GM18502 (cell line): ENCODE data around the gene NPL.
A peak's percentile ranks its signal among the peaks of the same experiment; 100 is the strongest.

ENCODE experiments used
- ATAC-seq: cut with Tn5 transposase; IDR thresholded peaks from one replicate; pipeline ENCODE4 v1.9.1; 2021; ENCODE audit warnings: mild to moderate bottlenecking; ENCODE audit not compliant: unreplicated experiment, poor library complexity

Gene NPL

GRCh38 chr1:182777386-182777785 is 12.2 kb upstream of the NPL start:
- no peak for ATAC-seq

GRCh38 chr1:182778862-182779261 is 10.7 kb upstream of the NPL start:
- no peak for ATAC-seq

DNA sequence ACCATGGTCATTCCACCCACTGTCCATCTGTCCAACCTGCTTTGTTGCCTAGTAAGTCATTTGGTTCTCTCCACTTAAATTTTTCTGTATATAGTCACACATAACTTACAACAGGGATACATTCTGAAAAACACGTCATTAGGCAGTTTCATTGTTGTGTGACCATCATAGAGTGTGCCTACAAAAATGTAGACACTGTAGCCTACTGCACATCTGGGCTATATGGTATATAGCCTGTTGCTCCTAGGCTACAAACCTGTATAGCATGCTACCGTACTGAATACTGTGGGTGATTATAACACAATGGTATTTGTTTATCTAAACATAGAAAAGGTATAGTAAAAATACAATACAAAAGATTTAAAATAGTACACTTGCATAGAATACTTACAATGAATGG is 10.0 kb upstream of the NPL start:
- no peak for ATAC-seq

DNA sequence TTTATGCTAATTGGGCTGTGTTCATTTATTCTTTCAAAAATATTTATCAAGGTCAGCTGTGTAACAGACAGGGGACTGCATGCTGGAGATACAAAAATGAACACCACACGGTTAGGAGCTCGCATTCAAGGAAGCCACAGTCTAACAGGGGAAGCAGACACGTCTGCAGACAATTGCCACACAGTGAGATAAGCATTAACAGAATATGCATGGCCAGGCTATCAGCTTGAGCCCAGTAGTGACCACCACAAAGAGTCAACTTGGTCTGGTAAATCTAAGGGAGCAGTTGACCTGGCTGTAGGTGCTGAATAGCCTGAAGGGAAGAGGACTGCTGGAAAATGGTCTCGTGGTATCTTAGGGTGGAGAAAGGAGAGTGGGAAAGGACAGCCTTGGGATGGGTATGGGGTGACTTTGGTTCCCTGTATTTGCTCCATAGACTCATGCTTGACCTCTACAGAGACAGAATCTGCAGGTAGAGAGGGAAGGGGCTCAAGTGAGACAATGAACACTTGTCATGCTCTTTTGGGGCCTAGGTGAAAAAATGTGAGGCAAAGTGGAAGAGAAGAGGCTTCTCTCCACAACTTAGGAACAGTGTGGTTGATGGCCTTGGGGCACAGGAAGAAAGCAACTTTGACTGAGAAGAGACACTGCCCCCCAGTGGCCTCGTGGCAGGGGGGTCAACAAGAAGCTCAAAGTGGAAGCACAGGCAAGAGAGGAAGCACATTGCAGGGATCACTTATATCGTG is 7.6 kb upstream of the NPL start:
- ATAC-seq = peak; percentile 61

GRCh38 chr1:182782587-182782913 is 7.0 kb upstream of the NPL start:
- ATAC-seq = no peak

DNA sequence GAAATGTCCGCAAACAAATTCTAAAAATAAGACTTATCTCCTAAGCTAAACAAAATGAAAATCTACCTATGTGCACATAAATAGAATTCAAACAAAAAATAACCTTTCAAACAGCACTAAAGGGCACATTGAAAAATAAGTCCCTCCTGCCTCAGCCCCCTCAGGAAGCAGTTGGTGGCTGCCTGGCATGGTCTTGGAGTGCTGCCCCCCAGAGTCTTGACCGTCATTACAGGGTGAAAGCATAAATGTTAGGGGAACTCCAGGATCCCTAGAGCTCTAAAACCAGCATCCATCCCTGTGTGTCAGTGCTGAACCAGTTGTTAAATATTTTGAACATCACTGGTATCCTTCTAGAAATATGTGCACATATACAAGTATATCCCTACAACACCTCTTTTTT is 6.5 kb upstream of the NPL start:
- ATAC-seq = no peak

- no peak for ATAC-seq
Observed at GRCh38 chr1:182784556-182785171, 4.9 kb upstream of the NPL start.

DNA sequence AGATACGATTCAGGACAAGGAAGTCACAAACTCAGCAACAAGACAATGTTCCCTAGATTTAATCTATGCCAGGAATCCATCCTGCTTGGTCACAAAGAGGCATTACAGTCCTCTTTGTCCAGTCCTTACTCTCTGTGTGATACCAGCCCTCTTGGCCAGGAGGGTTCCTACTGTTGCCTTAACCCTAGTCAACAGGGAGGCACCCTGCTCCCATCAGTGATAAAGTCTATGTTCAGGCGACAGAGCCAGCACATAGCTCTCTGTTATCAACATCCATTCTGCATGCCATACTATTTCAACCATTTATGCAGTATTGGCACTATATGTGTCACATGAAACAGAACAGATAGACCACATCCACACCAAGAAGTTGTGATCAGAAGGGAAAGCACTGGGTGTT is 4.4 kb upstream of the NPL start:
- no peak for ATAC-seq

DNA sequence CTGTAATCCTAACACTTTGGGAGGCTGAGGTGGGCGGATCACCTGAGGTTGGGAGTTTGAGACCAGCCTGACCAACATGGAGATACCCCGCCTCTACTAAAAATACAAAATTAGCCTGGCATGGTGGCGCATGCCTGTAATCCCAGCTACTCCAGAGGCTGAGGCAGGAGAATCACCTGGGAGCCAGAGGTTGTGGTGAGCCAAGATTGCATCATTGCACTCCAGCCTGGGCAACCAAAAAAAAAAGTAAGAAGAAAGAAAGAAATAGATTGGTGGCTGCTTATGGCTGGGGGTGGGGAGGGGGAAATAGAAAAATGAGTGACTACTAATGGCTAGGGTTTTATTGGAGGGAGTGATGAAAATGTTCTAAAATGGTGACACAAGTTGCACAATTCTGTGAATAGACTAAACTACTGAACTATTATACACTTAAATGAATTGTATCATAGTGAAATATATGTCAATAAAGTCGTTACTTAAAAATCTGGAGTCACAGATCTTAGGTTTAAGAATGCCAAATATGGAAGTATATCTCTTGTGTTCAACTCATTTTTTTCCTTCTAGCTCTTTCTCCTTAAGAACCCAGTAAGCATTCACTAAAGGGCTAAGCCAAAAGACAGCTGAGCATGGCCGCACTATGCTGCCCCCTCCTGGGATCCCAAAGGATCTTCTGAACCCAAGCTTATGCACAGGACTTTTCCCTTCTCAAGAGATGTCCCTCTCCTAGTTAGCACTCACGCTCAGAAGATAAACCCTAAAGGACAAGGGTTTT is 3.2 kb upstream of the NPL start:
- ATAC-seq = no peak

DNA sequence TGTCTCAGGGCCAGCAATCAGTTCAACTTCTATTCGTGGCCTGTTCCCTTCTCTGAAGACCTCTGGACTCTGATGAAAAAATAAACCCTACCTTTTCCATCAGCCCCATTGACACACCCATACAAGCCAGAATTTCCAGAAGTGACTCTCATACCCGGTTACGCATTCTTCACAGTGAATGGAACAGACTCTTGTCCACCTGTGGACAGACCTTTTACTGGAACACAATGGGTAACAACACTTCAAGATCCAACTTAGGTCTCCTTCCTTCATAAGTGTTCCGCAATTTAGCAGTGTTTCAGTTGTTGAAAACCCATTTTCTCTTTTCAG is 2.6 kb upstream of the NPL start:
- no peak for ATAC-seq

DNA sequence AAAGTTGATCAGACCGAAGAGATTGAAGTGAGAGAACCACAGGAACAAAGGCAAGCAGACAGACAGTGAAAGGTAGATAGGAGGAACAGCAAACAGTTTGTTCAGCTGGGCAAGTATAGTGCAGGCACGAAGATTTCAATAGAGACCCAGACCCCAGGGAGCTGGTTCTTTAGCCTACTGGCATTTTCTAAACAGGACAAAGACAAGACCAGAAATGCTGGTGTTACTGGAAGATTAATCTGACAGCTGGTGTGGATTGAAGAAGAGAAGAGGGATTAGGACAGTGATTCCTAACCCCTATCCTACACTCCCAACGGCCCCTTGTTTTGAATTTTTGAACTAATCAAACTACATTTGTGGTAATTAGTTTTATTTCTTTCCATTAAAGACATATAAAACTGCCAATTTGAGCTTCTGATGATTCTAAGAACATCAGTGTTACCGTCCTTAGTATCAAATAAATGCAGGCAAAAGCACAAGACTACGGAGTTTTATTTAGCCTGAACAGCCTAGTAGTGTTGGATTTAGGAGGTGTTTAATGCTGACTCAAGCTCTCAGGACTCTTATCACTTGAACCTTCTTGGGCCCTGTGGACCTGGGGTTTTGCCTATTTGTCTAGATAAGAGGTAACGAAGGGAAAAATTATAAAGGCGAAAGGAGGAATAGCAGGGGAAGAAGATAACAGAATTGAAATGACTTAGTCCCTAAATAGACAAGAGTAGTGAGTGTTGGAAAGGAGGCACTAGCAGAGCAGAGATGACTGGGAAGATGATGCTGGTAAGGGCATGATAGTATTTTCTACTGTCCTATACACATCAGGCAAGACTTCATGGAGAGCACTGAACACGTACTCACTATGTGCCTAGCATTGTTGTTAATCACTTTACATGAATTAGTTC is 2.0 kb downstream of the NPL start:
- ATAC-seq = no peak

DNA sequence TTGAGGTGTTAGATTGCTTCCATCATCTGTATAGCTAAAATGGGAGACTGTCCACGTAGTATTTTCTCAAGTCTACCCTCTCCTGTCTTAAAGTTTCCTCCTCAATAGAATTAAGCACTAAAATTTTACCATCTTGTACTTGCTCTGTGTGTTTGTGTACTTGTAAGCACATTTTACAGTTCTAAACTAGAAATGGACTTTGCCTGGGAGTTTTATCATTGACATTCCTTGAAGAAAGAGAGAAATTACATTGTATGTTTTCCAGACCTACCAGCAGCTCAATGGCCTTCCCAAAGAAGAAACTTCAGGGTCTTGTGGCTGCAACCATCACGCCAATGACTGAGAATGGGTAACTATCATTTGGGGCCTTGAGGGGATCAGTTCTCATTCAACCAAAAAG is 4.5 kb downstream of the NPL start:
- no peak for ATAC-seq

DNA sequence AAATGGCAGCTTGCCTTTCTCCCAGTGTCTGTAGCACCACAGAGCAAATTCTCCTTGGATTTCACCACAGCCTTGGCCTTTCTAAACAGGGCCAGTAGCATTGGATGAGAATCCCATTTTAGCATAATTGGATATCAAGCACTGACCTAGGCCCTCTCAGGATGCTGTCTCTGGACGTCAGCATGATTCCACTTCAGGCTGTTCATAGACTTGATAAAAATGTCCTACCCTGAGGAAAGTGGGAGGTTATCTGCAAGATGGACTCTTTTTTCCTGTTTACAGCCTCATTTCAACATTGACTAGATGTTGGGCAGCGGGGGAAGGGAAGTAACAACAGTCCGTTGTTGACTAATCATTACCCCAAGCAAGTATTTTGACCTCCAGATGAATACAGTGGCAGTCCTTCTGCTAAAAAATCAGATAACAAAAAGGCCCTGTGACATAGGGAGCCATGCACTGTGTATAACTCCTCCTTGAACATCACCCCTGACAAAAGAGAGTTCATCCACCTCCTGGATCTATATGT is 5.2 kb downstream of the NPL start:
- ATAC-seq = no peak

DNA sequence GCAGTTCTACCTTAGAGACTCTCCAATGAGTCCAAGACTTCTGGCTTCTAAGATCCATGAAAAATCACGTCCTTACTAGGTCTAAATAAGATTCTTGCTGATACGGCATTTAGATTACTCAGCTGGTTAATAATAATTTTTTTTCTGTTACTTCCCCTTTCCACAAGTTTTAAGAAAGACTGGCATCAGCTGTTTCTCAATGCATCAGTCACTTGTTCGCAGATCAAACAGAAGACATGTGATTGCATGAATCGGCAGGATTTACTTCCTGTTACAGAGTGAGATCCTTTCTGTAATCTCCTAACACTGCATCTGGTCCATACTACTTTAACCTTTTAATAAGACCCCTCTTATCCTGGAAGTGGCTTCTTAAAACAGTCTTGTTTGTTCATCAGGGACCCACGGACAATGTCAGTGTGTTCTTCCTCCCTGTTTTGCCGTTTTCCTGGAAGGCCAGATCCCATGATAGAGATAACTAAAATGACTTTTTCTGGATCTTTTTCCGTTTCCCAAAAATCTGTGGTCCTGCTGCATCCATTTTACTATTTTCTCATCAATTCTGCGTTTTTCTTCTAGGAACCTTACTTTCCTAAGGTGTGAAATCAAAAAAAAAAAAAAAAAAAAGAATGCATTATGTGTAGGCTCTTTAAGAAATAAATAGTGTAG is 6.1 kb downstream of the NPL start:
- no peak for ATAC-seq

- ATAC-seq = no peak
Observed at GRCh38 chr1:182802006-182802803, 12.6 kb downstream of the NPL start.

DNA sequence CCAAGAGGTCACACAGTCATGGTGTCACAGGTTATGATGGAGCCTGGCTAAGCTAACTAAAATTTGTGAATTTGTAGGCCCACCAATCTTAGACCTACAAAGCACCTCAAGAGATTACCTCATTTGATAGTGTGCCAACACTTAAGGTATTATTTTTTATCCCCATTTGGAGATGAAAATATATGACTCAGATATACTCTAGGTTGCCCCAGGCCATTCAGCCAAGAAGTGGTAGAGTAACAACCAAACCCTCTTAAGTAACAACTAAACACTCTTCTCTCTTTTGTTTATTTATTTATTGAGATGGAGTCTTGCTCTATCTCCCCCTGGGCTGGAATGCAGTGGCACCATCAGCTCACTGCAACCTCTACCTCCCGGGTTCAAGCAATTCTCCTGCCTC is 14.3 kb downstream of the NPL start:
- no peak for ATAC-seq

GRCh38 chr1:182806015-182806678 is 16.6 kb downstream of the NPL start:
- ATAC-seq = no peak

- no peak for ATAC-seq
Observed at GRCh38 chr1:182807907-182808306, 18.3 kb downstream of the NPL start.
